Myocyte (in vitro differentiated cells): Measurements from ENCODE around the gene MMP23B. TPM values are rescaled to one million over a fixed set of nuclear protein-coding genes. Genes with fewer than 3 reads are reported as not detected.
"Not testable (repeated sequence)": the region's sequence is repeated elsewhere in the genome, so short reads cannot be mapped to it uniquely, and the experiment has no call there.

Source experiments
- DNase-seq: peaks from one replicate; pipeline ENCODE4 v3.0.0-alpha.2; 2012; ENCODE audit warnings: low read depth
- total RNA-seq: library from RNA; depleted of rRNA; stranded (reverse); fragments of >200 nt; gene quantifications from 2 replicates; pipeline ENCODE4 v1.2.3, GENCODE V29; 2014

Gene MMP23B
- total RNA-seq, 1 donor from 2014 or later = 1.6 TPM

DNA sequence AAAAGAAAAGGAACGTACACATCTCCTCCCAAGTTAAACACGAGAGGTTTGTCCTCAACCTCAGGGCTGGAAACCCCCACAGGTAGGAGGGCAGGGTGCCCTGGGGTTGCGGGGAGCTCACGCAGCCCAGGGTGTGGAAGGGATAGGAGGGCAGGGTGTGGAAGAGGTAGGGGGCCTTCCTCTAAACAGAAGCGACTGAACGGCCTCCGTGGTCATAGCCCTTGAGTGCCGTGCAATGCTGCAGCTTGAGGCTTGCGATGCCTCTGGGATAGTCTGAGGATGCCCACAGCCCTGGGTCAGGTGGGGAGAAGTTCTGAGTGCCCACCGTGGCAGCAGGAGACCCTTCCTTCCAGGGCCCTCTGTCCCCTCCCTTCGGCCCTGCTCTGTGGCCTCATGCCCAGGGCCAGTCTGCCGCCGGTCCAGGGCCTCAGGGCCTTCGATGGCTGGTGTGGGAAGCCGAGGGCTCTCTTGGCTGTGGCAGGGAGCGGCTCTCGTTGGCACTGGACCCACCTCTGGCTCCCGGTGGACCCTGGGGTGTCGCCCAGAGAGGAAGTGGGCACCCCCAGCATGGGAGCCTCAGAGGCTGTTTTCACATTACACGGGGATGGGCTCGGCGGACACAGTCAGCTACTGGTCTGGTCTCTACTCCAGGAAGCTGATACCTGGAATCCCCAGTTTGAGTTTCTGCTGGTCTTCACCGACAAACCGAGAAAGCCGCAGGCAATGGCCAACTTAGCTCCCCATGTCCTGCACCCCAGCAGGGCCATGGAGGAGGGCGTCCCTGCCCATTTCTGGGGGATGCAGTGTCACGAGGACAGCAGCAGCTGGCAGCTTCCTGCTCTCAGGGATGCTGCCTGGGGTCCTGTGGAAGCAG is 33.2 kb downstream of the MMP23B start:
- DNase-seq = no peak

- no peak for DNase-seq
Measured at GRCh38 chr1:1665815-1666251, 33.9 kb downstream of the MMP23B start.

- no peak for DNase-seq
Measured at GRCh38 chr1:1666526-1666925, 34.6 kb downstream of the MMP23B start.

- DNase-seq = no peak
Measured at GRCh38 chr1:1669468-1670440, 37.8 kb downstream of the MMP23B start.

DNA sequence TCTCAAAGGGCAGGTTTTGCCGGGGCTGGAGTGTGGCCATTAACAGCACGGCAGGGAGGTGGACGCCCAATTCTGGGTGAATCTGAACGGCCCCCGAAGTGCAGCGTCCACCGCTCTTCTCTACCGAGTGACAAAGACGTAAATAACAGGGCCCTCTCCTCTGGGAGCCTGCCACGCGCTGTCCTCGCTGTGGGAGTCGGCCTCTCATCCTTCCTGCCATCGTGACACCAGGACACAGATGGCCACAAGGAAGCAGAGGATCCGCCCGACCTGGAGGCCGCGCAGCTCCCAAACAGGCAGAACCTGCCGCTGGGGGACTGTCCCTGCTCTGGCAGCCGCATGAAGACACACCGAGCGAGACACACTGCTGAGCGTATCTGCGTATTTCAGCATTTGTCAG is 38.9 kb downstream of the MMP23B start:
- no peak for DNase-seq

- DNase-seq = no peak
Measured at GRCh38 chr1:1671365-1672119, 39.6 kb downstream of the MMP23B start.

- no peak for DNase-seq
Measured at GRCh38 chr1:1672181-1672965, 40.4 kb downstream of the MMP23B start.

DNA sequence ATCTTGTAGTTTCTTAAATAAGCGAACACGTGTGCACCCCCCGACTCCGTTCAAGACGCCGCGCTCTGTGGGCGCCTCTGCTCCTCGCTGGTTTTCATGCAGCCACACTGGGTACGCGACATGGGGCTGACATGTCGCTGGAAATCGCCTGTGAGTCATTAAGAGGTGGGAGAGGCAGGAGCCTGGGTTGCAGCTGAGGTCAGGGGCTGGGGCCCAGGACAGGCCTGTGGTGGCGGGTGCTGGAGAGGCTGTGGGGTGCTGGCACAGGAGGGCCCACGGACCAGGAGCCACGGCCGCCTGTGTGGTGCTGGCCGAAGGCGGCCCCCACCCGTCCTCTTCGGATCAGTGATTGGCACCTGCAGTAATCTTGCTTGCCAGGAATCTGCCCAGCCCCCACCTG is 42.8 kb downstream of the MMP23B start:
- not testable (repeated sequence) for DNase-seq

GRCh38 chr1:1675218-1675617 is 43.2 kb downstream of the MMP23B start:
- not testable (repeated sequence) for DNase-seq

DNA sequence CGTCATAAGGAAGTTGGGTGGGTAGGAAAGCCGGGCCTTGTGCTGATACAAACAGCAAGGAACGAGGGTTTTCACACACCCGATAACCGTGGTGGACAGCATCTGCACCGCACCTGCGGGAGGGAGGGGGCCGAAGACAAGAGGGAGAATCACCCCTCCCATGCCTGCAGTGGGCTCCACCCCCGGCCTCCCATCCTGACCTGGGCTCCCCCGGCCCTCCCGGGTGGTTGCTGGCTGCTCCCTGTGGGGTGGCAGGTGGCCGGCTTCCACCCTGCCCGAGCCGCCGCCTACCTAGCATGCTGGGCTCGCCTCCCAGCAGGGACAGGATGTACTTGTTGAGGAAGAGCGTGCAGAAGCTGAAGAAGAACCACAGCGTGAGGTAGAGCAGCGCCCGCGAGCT is 44.1 kb downstream of the MMP23B start:
- DNase-seq = not testable (repeated sequence)

- DNase-seq = no peak
Measured at GRCh38 chr1:1677718-1678580, 46.0 kb downstream of the MMP23B start.

DNA sequence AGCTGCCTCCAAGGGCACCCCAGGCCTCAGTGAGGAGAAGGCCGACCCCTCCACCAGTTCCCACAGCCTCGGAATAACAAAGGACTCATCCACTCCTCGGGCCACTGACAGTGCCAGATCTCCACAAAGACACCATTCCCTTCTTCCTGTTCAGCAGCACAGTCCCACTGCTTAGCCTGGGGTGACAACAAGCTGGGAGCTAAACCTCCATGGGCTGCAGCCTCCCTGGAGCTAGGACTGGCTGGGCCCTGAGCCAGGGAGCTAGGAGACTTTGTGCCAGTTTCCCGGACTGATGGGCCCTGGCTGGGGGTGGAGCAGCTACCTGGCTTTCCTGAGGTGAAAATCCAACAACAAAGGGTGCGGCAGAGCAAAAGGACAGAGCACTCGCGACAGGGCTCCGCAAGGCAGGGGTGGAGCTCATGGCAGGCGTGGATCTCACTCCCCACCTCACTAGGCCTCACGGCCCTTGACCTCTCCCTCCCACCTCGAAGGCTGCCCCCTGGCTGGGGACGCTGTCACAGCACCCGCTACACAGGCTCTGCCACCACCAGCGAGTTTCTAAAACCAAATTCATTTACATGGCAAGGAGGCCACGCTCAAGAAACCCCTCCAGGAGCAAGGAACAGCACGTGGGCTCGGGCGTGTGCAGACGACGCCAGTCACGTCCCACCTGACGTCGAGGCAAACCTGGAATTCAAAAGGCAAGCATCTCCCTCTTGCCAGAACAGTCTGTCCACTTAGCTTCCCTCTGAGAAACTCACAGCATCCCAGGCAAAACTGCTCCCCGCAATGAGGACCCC is 46.8 kb downstream of the MMP23B start:
- no peak for DNase-seq

- no peak for DNase-seq
Measured at GRCh38 chr1:1680031-1680911, 48.3 kb downstream of the MMP23B start.

DNA sequence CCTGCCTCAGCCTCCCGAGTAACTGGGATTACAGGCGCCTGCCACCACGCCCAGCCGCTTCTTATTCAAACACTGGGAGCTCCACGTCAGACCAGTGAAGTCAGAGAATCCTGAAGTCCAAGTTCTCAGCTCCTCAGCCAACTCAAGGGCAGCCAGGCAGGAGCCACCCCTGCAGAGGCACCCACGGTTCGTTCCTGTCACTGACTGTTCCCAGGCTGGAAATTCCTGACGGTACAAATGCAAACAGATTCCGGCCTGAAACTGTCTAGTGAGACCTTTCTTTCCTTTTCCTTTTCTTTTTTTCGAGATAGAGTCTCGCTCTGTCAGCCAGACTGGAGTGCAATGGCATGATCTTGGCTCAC is 48.9 kb downstream of the MMP23B start:
- no peak for DNase-seq

DNA sequence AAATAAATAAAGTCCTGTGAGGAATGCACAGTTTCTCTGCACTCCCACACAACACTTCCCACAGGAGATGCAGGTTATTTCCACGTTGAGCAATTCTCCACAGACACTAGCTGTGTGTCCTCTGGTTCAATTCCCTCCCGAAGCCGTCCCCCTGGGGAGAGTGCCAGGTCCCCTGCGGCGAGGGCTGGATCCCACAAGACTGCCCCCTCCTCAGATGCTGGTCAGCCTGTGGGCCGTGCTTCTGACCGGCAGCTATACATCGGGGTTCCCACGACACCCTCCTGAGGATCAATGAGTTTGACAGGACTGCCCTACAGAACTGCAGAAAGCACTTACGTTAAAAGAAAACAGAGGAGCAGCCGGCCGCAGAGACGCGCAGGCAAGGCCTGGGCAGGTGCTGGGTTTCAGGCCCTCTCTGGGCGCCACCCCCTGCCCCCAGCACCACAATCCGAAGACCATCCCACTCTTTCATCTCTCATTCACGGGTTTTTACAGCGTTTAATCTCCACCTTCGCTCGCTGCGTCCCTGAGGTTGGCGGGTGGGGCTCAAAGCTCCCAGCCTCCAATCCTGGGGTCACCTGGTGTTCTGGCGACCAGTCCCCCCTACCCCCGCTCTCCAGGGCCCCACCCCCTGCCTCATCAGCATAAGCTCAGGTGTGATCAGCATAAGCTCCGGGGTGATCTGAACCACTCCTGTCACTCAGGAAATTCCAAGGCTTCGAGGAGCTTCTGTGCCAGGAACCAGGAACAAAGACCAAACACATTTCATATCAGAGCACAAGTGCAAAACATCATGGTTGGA is 51.3 kb downstream of the MMP23B start:
- DNase-seq = no peak
